ENCODE data around the gene SOWAHC.
"Not testable (repeated sequence)": the region's sequence is repeated elsewhere in the genome, so short reads cannot be mapped to it uniquely, and the experiment has no call there.

SOWAHC gene

DNA sequence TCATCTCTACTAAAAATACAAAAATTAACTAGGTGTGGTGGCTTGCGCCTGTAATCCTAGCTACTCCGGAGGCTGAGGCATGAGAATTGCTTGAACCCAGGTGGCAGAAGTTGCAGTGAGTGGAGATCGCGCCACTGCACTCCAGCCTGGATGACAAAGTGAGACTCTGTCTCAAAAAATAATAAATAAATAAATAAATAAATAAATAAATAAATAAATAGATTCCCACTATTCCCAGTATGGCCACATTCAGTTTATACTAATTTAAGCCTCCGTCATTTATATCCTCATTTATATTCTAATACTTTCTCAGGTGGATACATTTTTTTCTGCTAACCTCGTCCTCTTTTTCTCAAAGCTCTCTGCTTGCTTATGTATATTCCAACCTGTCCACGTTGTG is 14.2 kb downstream of the SOWAHC start:
- not testable (repeated sequence) for DNase-seq; H3K4me3 Mint-ChIP-seq; H3K4me1 Mint-ChIP-seq (ENCODE audit: low read depth in 2 of 2); ATAC-seq (replicated peaks); H3K36me3 Mint-ChIP-seq (ENCODE audit: insufficient read depth); H3K9me3 Mint-ChIP-seq; H3K27ac Mint-ChIP-seq
- peaks cover 20 to 47% of the 10 kb centered on the region in 2 donors for H3K27me3 Mint-ChIP-seq

- no peaks in the 10 kb centered on the region for H3K4me1 Mint-ChIP-seq (ENCODE audit: low read depth in 2 of 2)
- no peak for ATAC-seq (replicated peaks)
- H3K4me3 Mint-ChIP-seq, result no peak overlapping the region
- no peaks in the 10 kb centered on the region for H3K9me3 Mint-ChIP-seq
- no peak for DNase-seq
- peaks cover 3% of the 10 kb centered on the region for H3K36me3 Mint-ChIP-seq (ENCODE audit: insufficient read depth)
- H3K27me3 Mint-ChIP-seq, result peaks cover 17 to 36% of the 10 kb centered on the region in 2 donors
- H3K27ac Mint-ChIP-seq, result no peak overlapping the region
Measured at GRCh38 chr2:109629867-109630266, 15.7 kb downstream of the SOWAHC start.

DNA sequence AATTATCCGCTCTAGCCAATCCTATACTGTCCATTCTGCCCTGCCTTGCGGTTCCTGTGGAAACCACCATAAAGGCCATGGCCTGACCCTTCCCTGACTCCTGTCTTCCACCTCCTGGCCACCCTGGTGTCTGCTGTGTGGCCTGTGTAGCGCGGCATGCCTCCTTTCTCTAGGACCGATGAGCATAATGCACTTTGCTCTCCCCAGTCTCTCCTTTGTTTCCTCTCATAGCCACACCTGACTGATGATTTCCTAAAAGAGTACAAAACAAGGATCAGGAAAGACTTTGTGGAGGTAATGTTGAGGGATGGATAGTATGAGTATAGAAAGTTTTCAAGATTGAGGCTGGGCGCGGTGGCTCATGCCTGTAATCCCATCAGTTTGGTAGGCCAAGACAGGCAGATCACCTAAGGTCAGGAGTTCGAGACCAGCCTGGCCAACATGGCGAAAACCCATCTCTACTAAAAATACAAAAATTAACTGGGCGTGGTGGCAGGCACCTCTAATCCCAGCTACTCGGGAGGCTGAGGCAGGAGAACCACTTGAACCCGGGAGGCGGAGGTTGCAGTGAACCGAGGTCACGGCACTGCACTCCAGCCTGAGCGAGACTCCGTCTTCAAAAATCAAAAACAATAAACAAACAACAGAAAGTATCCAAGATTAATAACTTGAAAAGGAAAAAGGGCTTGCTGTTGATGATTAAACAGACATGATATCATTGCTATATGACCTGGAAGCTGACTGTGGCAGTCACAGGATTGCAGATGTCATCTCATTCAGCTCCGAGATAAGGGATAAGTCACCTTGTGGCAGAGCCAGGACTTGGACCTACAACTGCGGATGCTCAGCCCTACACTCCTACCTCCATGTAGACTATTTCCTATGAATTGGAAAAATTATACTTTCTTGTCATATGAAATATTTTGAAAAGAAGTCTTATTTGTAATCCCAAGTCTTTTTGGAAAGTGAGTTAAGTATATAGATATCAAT is 16.6 kb downstream of the SOWAHC start:
- Mint-ChIP-seq H3K27ac (no peak overlapping the region), H3K9me3 (no peaks in the 10 kb centered on the region), H3K4me1 (ENCODE audit: low read depth in 2 of 2) (no peaks in the 10 kb centered on the region), H3K36me3 (ENCODE audit: insufficient read depth) (no peaks in the 10 kb centered on the region), H3K27me3 (peaks cover 17 to 35% of the 10 kb centered on the region in 2 donors), H3K4me3 (no peak overlapping the region)
- ATAC-seq (replicated peaks) (no peak), DNase-seq (no peak)

- Mint-ChIP-seq H3K9me3 (no peaks in the 10 kb centered on the region), H3K27ac (no peak overlapping the region), H3K4me1 (ENCODE audit: low read depth in 2 of 2) (no peaks in the 10 kb centered on the region), H3K36me3 (ENCODE audit: insufficient read depth) (no peaks in the 10 kb centered on the region), H3K4me3 (no peak overlapping the region), H3K27me3 (peaks cover 17 to 26% of the 10 kb centered on the region in 2 donors)
- DNase-seq (no peak), ATAC-seq (replicated peaks) (no peak)
Measured at GRCh38 chr2:109631741-109632140, 17.6 kb downstream of the SOWAHC start.

- no peaks in the 10 kb centered on the region for H3K36me3 Mint-ChIP-seq (ENCODE audit: insufficient read depth)
- no peak for ATAC-seq (replicated peaks)
- H3K4me3 Mint-ChIP-seq, result no peak overlapping the region
- peaks cover 17 to 21% of the 10 kb centered on the region in 2 donors for H3K27me3 Mint-ChIP-seq
- no peak overlapping the region for H3K27ac Mint-ChIP-seq
- H3K4me1 Mint-ChIP-seq (ENCODE audit: low read depth in 2 of 2), result no peaks in the 10 kb centered on the region
- H3K9me3 Mint-ChIP-seq, result no peaks in the 10 kb centered on the region
- no peak for DNase-seq
Measured at GRCh38 chr2:109632158-109632789, 18.1 kb downstream of the SOWAHC start.

GRCh38 chr2:109633284-109633961 is 19.3 kb downstream of the SOWAHC start:
- no peak for ATAC-seq (replicated peaks)
- no peaks in the 10 kb centered on the region for H3K4me1 Mint-ChIP-seq (ENCODE audit: low read depth in 2 of 2)
- no peaks in the 10 kb centered on the region for H3K36me3 Mint-ChIP-seq (ENCODE audit: insufficient read depth)
- no peak for DNase-seq
- H3K9me3 Mint-ChIP-seq, result no peaks in the 10 kb centered on the region
- no peak overlapping the region for H3K27ac Mint-ChIP-seq
- peaks cover 12 to 21% of the 10 kb centered on the region in 2 donors for H3K27me3 Mint-ChIP-seq
- no peak overlapping the region for H3K4me3 Mint-ChIP-seq

GRCh38 chr2:109635426-109636304 is 21.5 kb downstream of the SOWAHC start:
- H3K27ac Mint-ChIP-seq, result no peak overlapping the region
- H3K27me3 Mint-ChIP-seq, result peaks cover 12 to 21% of the 10 kb centered on the region in 2 donors
- H3K36me3 Mint-ChIP-seq (ENCODE audit: insufficient read depth), result no peaks in the 10 kb centered on the region
- no peaks in the 10 kb centered on the region for H3K4me1 Mint-ChIP-seq (ENCODE audit: low read depth in 2 of 2)
- DNase-seq (no peak), ATAC-seq (replicated peaks) (no peak)
- no peak overlapping the region for H3K4me3 Mint-ChIP-seq
- no peaks in the 10 kb centered on the region for H3K9me3 Mint-ChIP-seq

DNA sequence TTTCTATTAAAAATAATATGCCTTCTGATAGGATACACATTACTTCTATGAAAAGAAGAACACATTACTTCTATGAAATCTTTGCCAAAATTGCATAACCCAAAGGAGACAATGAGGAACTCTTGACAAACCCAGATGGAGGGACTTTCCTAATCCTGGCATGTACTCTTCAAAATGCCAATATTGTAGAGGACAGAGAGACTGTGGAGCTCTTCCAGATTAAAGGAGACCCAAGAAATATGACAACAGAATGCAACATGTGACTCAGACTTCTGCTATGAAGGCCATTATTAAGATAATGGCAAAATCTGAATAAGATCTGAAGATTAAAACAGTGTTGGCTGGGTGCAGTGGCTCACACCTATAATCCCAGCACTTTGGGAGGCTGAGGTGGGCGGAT is 22.2 kb downstream of the SOWAHC start:
- H3K36me3 Mint-ChIP-seq (ENCODE audit: insufficient read depth), result no peaks in the 10 kb centered on the region
- DNase-seq, result no peak
- H3K4me3 Mint-ChIP-seq, result no peak overlapping the region
- peaks cover 12 to 21% of the 10 kb centered on the region in 2 donors for H3K27me3 Mint-ChIP-seq
- H3K9me3 Mint-ChIP-seq, result no peaks in the 10 kb centered on the region
- ATAC-seq (replicated peaks), result no peak
- H3K4me1 Mint-ChIP-seq (ENCODE audit: low read depth in 2 of 2), result no peaks in the 10 kb centered on the region
- H3K27ac Mint-ChIP-seq, result no peak overlapping the region

DNA sequence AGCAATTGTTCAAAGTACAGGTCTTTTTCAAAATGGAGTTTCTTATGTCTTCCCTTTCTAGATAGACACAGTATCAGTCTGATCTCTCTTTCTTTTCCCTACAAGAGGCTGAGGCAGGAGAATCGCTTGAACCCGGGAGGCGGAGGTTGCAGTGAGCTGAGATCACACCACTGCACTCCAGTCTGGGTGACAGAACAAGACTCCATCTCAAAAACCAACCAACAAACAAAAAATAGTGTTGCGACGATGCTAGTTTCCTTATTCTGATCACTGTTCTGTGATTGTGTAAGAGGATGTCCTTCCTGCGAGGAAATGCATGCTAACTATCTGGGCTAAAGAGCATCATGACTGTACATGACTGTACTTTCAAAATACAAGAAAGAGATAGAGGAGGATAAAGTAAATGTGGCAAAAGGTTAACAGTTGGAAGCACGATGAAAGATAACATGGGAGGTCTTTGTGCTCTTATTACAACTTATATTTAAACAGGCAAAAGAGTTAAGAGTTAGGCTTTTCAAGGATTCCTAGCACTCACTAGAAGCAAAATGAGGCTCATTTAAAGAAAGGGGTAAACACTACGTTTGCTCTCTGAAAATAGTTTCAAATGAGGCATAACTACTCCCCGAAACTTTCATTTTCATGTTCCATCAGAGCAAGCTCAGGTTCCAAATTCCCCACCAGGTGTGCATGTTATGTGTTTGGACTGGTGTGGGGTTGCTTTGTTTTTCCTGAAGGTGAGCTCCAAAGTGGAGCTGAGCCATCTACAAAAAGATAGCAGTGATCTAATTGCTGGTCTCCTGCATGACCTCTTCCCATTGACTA is 23.8 kb downstream of the SOWAHC start:
- ATAC-seq (replicated peaks) (no peak), DNase-seq (no peak)
- Mint-ChIP-seq H3K27ac (no peak overlapping the region), H3K27me3 (peaks cover 8 to 12% of the 10 kb centered on the region in 2 donors), H3K36me3 (ENCODE audit: insufficient read depth) (no peaks in the 10 kb centered on the region), H3K9me3 (no peaks in the 10 kb centered on the region), H3K4me1 (ENCODE audit: low read depth in 2 of 2) (no peaks in the 10 kb centered on the region), H3K4me3 (no peak overlapping the region)

DNA sequence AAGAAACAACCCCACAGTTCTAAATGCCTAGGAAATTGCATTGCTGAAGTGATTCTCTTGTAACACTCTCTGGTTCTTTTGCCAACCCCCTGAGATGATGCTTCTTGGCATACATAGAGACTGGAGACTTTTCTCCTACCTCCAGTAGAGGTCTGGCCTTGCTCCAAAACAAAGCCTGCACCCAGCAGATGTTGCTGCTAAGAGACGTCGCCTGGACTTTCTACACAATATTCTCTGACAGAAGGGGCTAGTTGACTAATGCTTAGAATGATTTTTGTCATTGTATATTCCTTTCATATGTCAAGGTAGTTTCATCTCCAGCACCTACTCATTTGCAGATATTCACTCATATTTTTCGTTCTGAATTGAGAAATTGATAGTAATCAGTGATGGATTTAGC is 24.6 kb downstream of the SOWAHC start:
- Mint-ChIP-seq H3K27ac (no peak overlapping the region), H3K36me3 (ENCODE audit: insufficient read depth) (no peaks in the 10 kb centered on the region), H3K27me3 (peaks cover 0 to 6% of the 10 kb centered on the region in 2 donors), H3K9me3 (no peaks in the 10 kb centered on the region), H3K4me1 (ENCODE audit: low read depth in 2 of 2) (no peaks in the 10 kb centered on the region), H3K4me3 (no peak overlapping the region)
- DNase-seq, result no peak
- ATAC-seq (replicated peaks), result no peak

- H3K4me1 Mint-ChIP-seq (ENCODE audit: low read depth in 2 of 2); H3K36me3 Mint-ChIP-seq (ENCODE audit: insufficient read depth); H3K4me3 Mint-ChIP-seq; DNase-seq; ATAC-seq (replicated peaks); H3K27me3 Mint-ChIP-seq; H3K9me3 Mint-ChIP-seq; H3K27ac Mint-ChIP-seq: not testable (repeated sequence)
Measured at GRCh38 chr2:109640000-109640399, 25.8 kb downstream of the SOWAHC start.

GRCh38 chr2:109644571-109645275 is 30.6 kb downstream of the SOWAHC start:
- no peak overlapping the region for H3K4me3 Mint-ChIP-seq
- DNase-seq, result no peak
- H3K36me3 Mint-ChIP-seq (ENCODE audit: insufficient read depth), result no peaks in the 10 kb centered on the region
- no peak for ATAC-seq (replicated peaks)
- H3K27me3 Mint-ChIP-seq, result peaks cover 7 to 21% of the 10 kb centered on the region in 2 donors
- H3K9me3 Mint-ChIP-seq, result no peaks in the 10 kb centered on the region
- H3K4me1 Mint-ChIP-seq (ENCODE audit: low read depth in 2 of 2), result peaks cover 0 to 2% of the 10 kb centered on the region in 2 donors
- H3K27ac Mint-ChIP-seq, result no peak overlapping the region

All from effector memory CD8-positive, alpha-beta T cell (primary cell).